GM18951 (cell line): ENCODE data around the gene LIN37.

Experiments used
- POLR2A ChIP-seq: IDR thresholded peaks from 4 replicates; pipeline ENCODE4 v1.6.1; 2011; ENCODE audit warnings: mild to moderate bottlenecking; ENCODE audit not compliant: insufficient read length, insufficient read depth; ENCODE audit errors: extremely low read depth
- in situ Hi-C: fragments of 300-500 bp; cut with MboI; formaldehyde crosslinking; loops from one replicate; pipeline ENCODE4 v1.12.0; 2022; ENCODE audit warnings: low sequenced_read_pairs, mixed read lengths, inconsistent platforms; ENCODE audit not compliant: unreplicated experiment

The LIN37 gene

GRCh38 chr19:35744430-35745327, 3.7 kb upstream of the LIN37 start:
- TF ChIP-seq POLR2A = peak; percentile 79
- in situ Hi-C loops = no loop called here

- in situ Hi-C loops = no loop called here
- peak; percentile 41 for TF ChIP-seq POLR2A
These were observed 2.9 kb upstream of the LIN37 start, which contains the start of the genes PSENEN and U2AF1L4 for GRCh38 chr19:35745328-35746086. Gene PSENEN, plus strand, starts transcription at chr19:35745651. Its CDS starts 280 bp downstream, at chr19:35745931. Gene U2AF1L4, minus strand, starts transcription at chr19:35745418. Its CDS starts 27 bp downstream, at chr19:35745391.

- TF ChIP-seq POLR2A = no peak
- in situ Hi-C loops = no loop called here
These were observed 2.3 kb upstream of the LIN37 start for GRCh38 chr19:35746087-35746462.

GRCh38 chr19:35746531-35746930, 1.8 kb upstream of the LIN37 start:
- no peak for TF ChIP-seq POLR2A
- in situ Hi-C loops = no loop called here

- in situ Hi-C loops = no loop called here
These were observed 1.8 kb downstream of the LIN37 start for GRCh38 chr19:35750167-35750566.

GRCh38 chr19:35751839-35752745, 3.7 kb downstream of the LIN37 start:
- TF ChIP-seq POLR2A = no peak

More at GRCh38 chr19:35750167-35750566, 1.8 kb downstream of the LIN37 start:
- no peak for TF ChIP-seq POLR2A

GRCh38 chr19:35752746-35753350, 4.5 kb downstream of the LIN37 start:
- in situ Hi-C loops = no loop called here
- no peak for TF ChIP-seq POLR2A

More at GRCh38 chr19:35751839-35752745, 3.7 kb downstream of the LIN37 start:
- in situ Hi-C loops = no loop called here

GRCh38 chr19:35753634-35754369, 5.4 kb downstream of the LIN37 start:
- no peak for TF ChIP-seq POLR2A
- in situ Hi-C loops = no loop called here

- in situ Hi-C loops = no loop called here
- TF ChIP-seq POLR2A = no peak
These were observed 6.2 kb downstream of the LIN37 start for GRCh38 chr19:35754370-35755130.

GRCh38 chr19:35755131-35755549, 6.8 kb downstream of the LIN37 start:
- TF ChIP-seq POLR2A = no peak
- in situ Hi-C loops = no loop called here
